HepG2 (cell line): Measurements from ENCODE around the gene ECT2. TPM values are rescaled to one million over a fixed set of nuclear protein-coding genes. Genes with fewer than 3 reads are reported as not detected.

ENCODE experiments used
- ATAC-seq: fragments of 200-7000 bp; cut with Tn5 transposase; 3 replicates; pipeline ENCODE4 v1.9.1; 2020; ENCODE audit warnings: mild to moderate bottlenecking, moderate library complexity
- BruUV-seq: library from RNA; stranded (reverse); fragments of 400-500 nt; replicated peaks from 2 replicates; lab custom pipeline; 2021; lab: Mats Ljungman, UMichigan
- CTCF ChIA-PET: fragments of 300-600 bp; formaldehyde crosslinking; extraction: SDS; loops from one replicate; lab custom pipeline; 2021; ENCODE audit warnings: low total read pairs, inconsistent platforms, low intra/inter-chr PET ratio; lab: Yijun Ruan, JAX
- POLR2A ChIA-PET: fragments of 350-600 bp; sonication (Branson Sonifier 250); formaldehyde crosslinking; loops from one replicate; lab custom pipeline; 2020; ENCODE audit warnings: antibody characterized with exemption, inconsistent platforms; lab: Yijun Ruan, JAX
- DNase-seq: peaks from one replicate; pipeline ENCODE4 v3.0.0-alpha.2; 2015; ENCODE audit warnings: low spot score
- FAIRE-seq: peaks from 3 replicates; lab custom pipeline; 2011; peaks lifted over from hg19 to GRCh38; lab: Jason Lieb, UNC
- H2AFZ ChIP-seq: one replicate; pipeline ENCODE4 v1.6.1; 2011; ENCODE audit warnings: low read length, inconsistent platforms
- H3K27ac ChIP-seq: fragments of 300-600 bp; 3 replicates; pipeline ENCODE4 v1.8.0; 2011; ENCODE audit warnings: mixed run types, mild to moderate bottlenecking, mixed read lengths, low read length, inconsistent platforms; ENCODE audit not compliant: insufficient read depth; ENCODE audit errors: extremely low read length
- H3K27me3 ChIP-seq, 2 experiments: fragments of 200-600 bp in 1 of 2; 2 replicates in 1 of 2; 3 replicates in 1 of 2; pipeline versions ENCODE4 v1.6.0 to v1.8.0; 2011; ENCODE audit warnings: low read length in 2 of 2, mild to moderate bottlenecking in 2 of 2, moderate library complexity in 2 of 2, inconsistent platforms in 1 of 2; ENCODE audit not compliant: insufficient read depth in 2 of 2, control insufficient read depth in 1 of 2
- H3K36me3 ChIP-seq, 2 experiments: fragments of 200-600 bp in 1 of 2; replicated peaks in 1 of 2; 2 replicates in 1 of 2; 3 replicates in 1 of 2; pipeline versions ENCODE4 v1.5.1 to v1.8.0; 2011; ENCODE audit warnings: low read length in 2 of 2, inconsistent platforms in 1 of 2; ENCODE audit not compliant: insufficient read depth in 2 of 2, control insufficient read depth in 1 of 2
- H3K4me1 ChIP-seq: 2 replicates; pipeline ENCODE4 v1.5.1; 2012; ENCODE audit warnings: low read length, inconsistent platforms; ENCODE audit not compliant: insufficient read depth
- H3K4me2 ChIP-seq: 2 replicates; pipeline ENCODE4 v1.6.0; 2011; ENCODE audit warnings: low read depth, low read length, inconsistent platforms
- H3K4me3 ChIP-seq, 3 experiments: fragments of 200-600 bp in 1 of 3; sonication (generic), shearing (Covaris generic) in 1 of 3; replicated peaks in 1 of 3; 2 replicates each; pipeline ENCODE4 v1.5.1; 2011 to 2016; ENCODE audit warnings: low read length in 3 of 3, inconsistent platforms in 2 of 3, low read depth in 2 of 3, mild to moderate bottlenecking in 2 of 3, control low read depth in 1 of 3, mixed read lengths in 1 of 3; ENCODE audit not compliant: insufficient read depth in 1 of 3
- H3K79me2 ChIP-seq: one replicate; pipeline ENCODE4 v1.6.1; 2011; ENCODE audit warnings: low read length, inconsistent platforms; ENCODE audit not compliant: insufficient read depth
- H3K9ac ChIP-seq: 2 replicates; pipeline ENCODE4 v1.6.0; 2011; ENCODE audit warnings: mild to moderate bottlenecking, low read depth, low read length, inconsistent platforms; ENCODE audit not compliant: insufficient read depth
- H3K9me3 ChIP-seq: 2 replicates; pipeline ENCODE4 v1.5.1; 2012; ENCODE audit warnings: mild to moderate bottlenecking, low read length
- H4K20me1 ChIP-seq: 2 replicates; pipeline ENCODE4 v1.6.0; 2011; ENCODE audit warnings: inconsistent platforms, mild to moderate bottlenecking, low read length, moderate library complexity; ENCODE audit not compliant: insufficient read depth
- CREM ChIP-seq, 2 experiments: sonication (generic) in 1 of 2; formaldehyde crosslinking in 1 of 2; IDR thresholded peaks; 2 replicates each; pipeline versions ENCODE4 v1.4.0 to v1.6.1; 2016 to 2020; ENCODE audit warnings: antibody characterized with exemption in 1 of 2, mild to moderate bottlenecking in 1 of 2, missing genetic modification reagents in 1 of 2
- DPF2 ChIP-seq: sonication (generic); formaldehyde crosslinking; IDR thresholded peaks from 2 replicates; pipeline ENCODE4 v1.4.0; 2020; ENCODE audit warnings: mild to moderate bottlenecking, low read depth, missing genetic modification reagents, borderline replicate concordance
- HNF1A ChIP-seq, 2 experiments: sonication (generic) in 1 of 2; formaldehyde crosslinking in 1 of 2; IDR thresholded peaks; 2 replicates each; pipeline versions ENCODE4 v1.4.0 to v1.6.1; 2016 to 2020; ENCODE audit warnings: borderline replicate concordance in 1 of 2, low read depth in 1 of 2, mild to moderate bottlenecking in 1 of 2, missing genetic modification reagents in 1 of 2
- HOXA3 ChIP-seq: sonication (generic); formaldehyde crosslinking; IDR thresholded peaks from 2 replicates; pipeline ENCODE4 v1.5.0; 2020; ENCODE audit warnings: missing genetic modification reagents
- IRF2 ChIP-seq: IDR thresholded peaks from 2 replicates; pipeline ENCODE4 v1.6.1; 2018; ENCODE audit warnings: missing genetic modification reagents, missing compliant biosample characterization
- MED8 ChIP-seq: sonication (generic); formaldehyde crosslinking; IDR thresholded peaks from 2 replicates; pipeline ENCODE4 v1.8.1; 2023; ENCODE audit warnings: mild to moderate bottlenecking, missing genetic modification reagents; ENCODE audit not compliant: insufficient replicate concordance
- PAXIP1 ChIP-seq: sonication (generic); formaldehyde crosslinking; conservative IDR thresholded peaks from 2 replicates; pipeline ENCODE4 v1.4.0; 2020; ENCODE audit warnings: mild to moderate bottlenecking, missing genetic modification reagents, moderate library complexity
- RCOR2 ChIP-seq: IDR thresholded peaks from 2 replicates; pipeline ENCODE4 v1.6.1; 2016; ENCODE audit warnings: missing biosample characterization, missing genetic modification reagents
- SNAPC5 ChIP-seq: sonication (generic); formaldehyde crosslinking; IDR thresholded peaks from 2 replicates; pipeline ENCODE4 v1.8.1; 2023; ENCODE audit warnings: mild to moderate bottlenecking, missing genetic modification reagents, borderline replicate concordance
- TIGD3 ChIP-seq: sonication (generic); formaldehyde crosslinking; IDR thresholded peaks from 2 replicates; pipeline ENCODE4 v1.5.1; 2020; ENCODE audit warnings: mild to moderate bottlenecking, missing genetic modification reagents, borderline replicate concordance
- ZFP1 ChIP-seq: IDR thresholded peaks from 2 replicates; pipeline ENCODE4 v1.6.1; 2016
- ZFX ChIP-seq: sonication (generic); formaldehyde crosslinking; IDR thresholded peaks from 2 replicates; pipeline ENCODE4 v1.4.0; 2020; ENCODE audit warnings: mild to moderate bottlenecking, low read depth, missing genetic modification reagents, moderate library complexity
- ZNF160 ChIP-seq: sonication (generic); formaldehyde crosslinking; IDR thresholded peaks from 2 replicates; pipeline ENCODE4 v1.8.0; 2022; ENCODE audit warnings: mild to moderate bottlenecking, inconsistent platforms, missing genetic modification reagents
- WGBS: methylation state at CpG from one replicate; pipeline ENCODE4 v1.1.6; 2017; ENCODE audit warnings: low lambda C conversion rate; 5-methylcytosine and 5-hydroxymethylcytosine counted together
- in situ Hi-C: cut with HindIII; loops from 2 replicates; pipeline ENCODE4 v1.10.0; 2017; ENCODE audit warnings: low pct_unique_long_range_greater_than_20kb; ENCODE audit not compliant: extremely low pct_ligation_motif_present
- intact Hi-C: fragments of 100-400 bp; cut with micrococcal nuclease; formaldehyde crosslinking; loops from one replicate; pipeline ENCODE4 v1.10.0; 2022; ENCODE audit not compliant: unreplicated experiment
- polyA plus RNA-seq, 8 experiments: library from polyadenylated mRNA; depleted of rRNA in 3 of 8; stranded (reverse) in 7 of 8; unstranded in 1 of 8; fragments of >200 nt; fragmentation: Illumina TruSeq in 4 of 8; extraction: Trizol in 4 of 8; gene quantifications; 2 replicates each; pipeline versions ENCODE4 v1.2.1 to v1.2.3, GENCODE V29; 2011 to 2016; ENCODE audit warnings: low read depth in 4 of 8, missing spikeins in 1 of 8, mixed read lengths in 1 of 8; ENCODE audit not compliant: insufficient read depth in 1 of 8
- total RNA-seq, 5 experiments: library from RNA; depleted of rRNA; stranded (reverse); fragments of >200 nt; fragmentation: Illumina TruSeq; extraction: Trizol; gene quantifications; 2 replicates each; pipeline ENCODE4 v1.2.3, GENCODE V29; 2016; ENCODE audit warnings: low read depth in 1 of 5

Gene ECT2
- total and polyA plus RNA-seq, 2 of the 13 experiments (the other 11 are each of a cell fraction or from before 2014, with no cell fraction given): 21.6 to 52.0 TPM

GRCh38 chr3:172749230-172749965 lies 1.1 kb upstream of the ECT2 start:
- peak overlapping the region; percentile 44 to 94 (median 69) for H3K4me3 ChIP-seq
- ChIA-PET POLR2A (interaction anchor here (2.1 kb wide), 1 partner anchor 38 kb away, joined by 11 read pairs; the partner anchor contains the start of gene NCEH1), CTCF (interaction anchor here (0.9 to 1.3 kb wide), 2 partner anchors 74 to 83 kb away, joined by 3 to 4 read pairs; no protein-coding TSS in a partner anchor)
- H4K20me1 ChIP-seq: no peaks in the 10 kb centered on the region; the same call in 1 of the 2 replicates
- H3K4me2 ChIP-seq: peak overlapping the region; percentile 75
- ATAC-seq: peak; percentile 53
- 0% methylated on average over 8 of the region's 8 CpGs for WGBS
- peaks cover 33% of the 10 kb centered on the region for H3K79me2 ChIP-seq
- H3K4me1 ChIP-seq: peaks cover 68% of the 10 kb centered on the region
- BruUV-seq: no TSS peak
- no peak overlapping the region for H2AFZ ChIP-seq
- in situ Hi-C loops: no loop called here
- intact Hi-C loops: no loop called here
- peak; percentile 88 for DNase-seq
- H3K36me3 ChIP-seq: peaks cover 0 to 2% of the 10 kb centered on the region in 2 experiments; a peak in 1 of 5 replicates
- no peaks in the 10 kb centered on the region; a peak in 1 of 5 replicates for H3K27me3 ChIP-seq
- peak; percentile 82 for FAIRE-seq
- H3K27ac ChIP-seq: peak overlapping the region; percentile 69
- H3K9ac ChIP-seq: peak overlapping the region; percentile 60
- no peaks in the 10 kb centered on the region for H3K9me3 ChIP-seq
- TF ChIP-seq SNAPC5: no peak
- no peak for TF ChIP-seq HOXA3 (CRISPR knock-in tag)
- TF ChIP-seq DPF2 (CRISPR knock-in tag): no peak
- TF ChIP-seq IRF2 (CRISPR knock-in tag): 0 out of 2 replicates have a peak, but pooled peaks have one; percentile 28
- no peak for TF ChIP-seq RCOR2 (CRISPR knock-in tag)
- peak; percentile 69 for TF ChIP-seq PAXIP1 (CRISPR knock-in tag)
- no peak for TF ChIP-seq ZNF160
- TF ChIP-seq CREM (IDR thresholded peaks at IDR 0.05): peak; percentile 21; the same call in 1 of the 2 replicates
- no peak for TF ChIP-seq CREM (CRISPR knock-in tag; IDR thresholded peaks at IDR 0.05)
- no peak for TF ChIP-seq MED8
- TF ChIP-seq ZFP1: no peak
- peak; percentile 93 for TF ChIP-seq HNF1A (IDR thresholded peaks at IDR 0.05; ENCODE audit: low read depth)
- TF ChIP-seq HNF1A (CRISPR knock-in tag; IDR thresholded peaks at IDR 0.05; ENCODE audit: borderline replicate concordance): peak; percentile 80; the same call in 1 of the 2 replicates
- TF ChIP-seq TIGD3 (CRISPR knock-in tag): no peak
- TF ChIP-seq ZFX (CRISPR knock-in tag): no peak
